Lower leg skin (tissue), 4 donors: ENCODE measurements around the gene MISP. TPM values are rescaled to one million over a fixed set of nuclear protein-coding genes. Genes with fewer than 3 reads are reported as not detected.

Experiments used
- DNase-seq, 2 donors: peaks; one replicate each; pipeline ENCODE4 v3.0.0-alpha.2; 2019; ENCODE audit warnings: low spot score in 2 of 2
- H3K4me3 ChIP-seq: fragments of 200-600 bp; sonication (generic); 2 replicates; pipeline ENCODE4 v1.5.1; 2017; ENCODE audit warnings: mild to moderate bottlenecking, low read depth; ENCODE audit not compliant: poor library complexity, severe bottlenecking
- POLR2A ChIP-seq, 2 donors: fragments of 450-650 bp; IDR thresholded peaks; one replicate each; pipeline ENCODE4 v1.6.1; 2016 to 2017; ENCODE audit warnings: antibody characterized with exemption in 2 of 2, mild to moderate bottlenecking in 1 of 2, moderate library complexity in 1 of 2
- WGBS, 2 donors: methylation state at CpG; one replicate each; pipeline ENCODE4 v1.1.5; 2018; 5-methylcytosine and 5-hydroxymethylcytosine counted together
- intact Hi-C: fragments of 100-400 bp; cut with DNase I; formaldehyde crosslinking; loops from one replicate; pipeline ENCODE4 v1.15.0; 2023; ENCODE audit warnings: low total_unique reads
- total RNA-seq, 4 donors: library from RNA; depleted of rRNA; stranded (reverse); fragments of >200 nt; gene quantifications; one replicate each; pipeline ENCODE4 v1.1.0, GENCODE V29; 2016
- TF ChIP-seq, protein P1 (sequence below), 3 donors: fragments of 450-650 bp; IDR thresholded peaks; one replicate each; pipeline ENCODE4 v1.5.1; 2016; ENCODE audit warnings: antibody characterized with exemption in 3 of 3, mild to moderate bottlenecking in 3 of 3, moderate library complexity in 2 of 3

Gene MISP
- total RNA-seq, 4 donors from 2014 or later, result 0.08 to 2.8 (median 0.92) TPM

DNA sequence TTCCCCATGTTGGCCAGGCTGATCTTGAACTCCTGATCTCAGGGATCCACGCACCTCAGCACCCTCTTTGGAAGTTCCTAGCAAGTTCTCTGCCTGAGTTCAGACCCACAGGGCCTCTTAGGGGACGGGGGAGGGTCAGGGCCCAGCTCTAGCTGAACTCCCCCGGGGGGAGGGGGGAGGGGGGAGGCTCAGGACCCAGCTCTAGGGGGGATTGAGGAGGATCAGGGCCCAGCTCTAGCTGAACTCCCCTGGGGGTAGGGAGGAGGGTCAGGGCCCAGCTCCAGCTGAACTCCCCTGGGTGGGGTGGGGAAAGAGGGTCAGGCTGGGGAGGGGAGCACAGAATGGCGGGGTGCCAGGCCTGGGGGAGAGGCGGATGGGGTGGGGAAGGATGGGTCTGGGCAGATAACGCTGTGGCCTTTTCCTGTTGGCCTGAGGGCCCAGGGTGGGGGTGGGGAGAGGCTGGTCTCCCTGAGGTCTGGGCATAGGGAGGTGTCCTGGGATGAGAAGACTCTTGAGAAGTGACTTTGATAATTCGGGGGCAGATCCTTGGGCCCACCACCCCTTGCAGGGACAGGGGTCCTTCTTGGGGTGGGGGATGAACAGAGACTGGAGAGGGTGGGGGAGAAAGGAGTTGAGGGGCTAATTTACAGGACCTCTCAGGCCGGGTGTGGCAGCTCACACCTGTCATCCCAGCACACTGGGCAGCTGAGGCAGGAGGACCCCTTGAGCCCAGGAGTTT is 40.8 kb downstream of the MISP start:
- TF ChIP-seq, protein P1, sequence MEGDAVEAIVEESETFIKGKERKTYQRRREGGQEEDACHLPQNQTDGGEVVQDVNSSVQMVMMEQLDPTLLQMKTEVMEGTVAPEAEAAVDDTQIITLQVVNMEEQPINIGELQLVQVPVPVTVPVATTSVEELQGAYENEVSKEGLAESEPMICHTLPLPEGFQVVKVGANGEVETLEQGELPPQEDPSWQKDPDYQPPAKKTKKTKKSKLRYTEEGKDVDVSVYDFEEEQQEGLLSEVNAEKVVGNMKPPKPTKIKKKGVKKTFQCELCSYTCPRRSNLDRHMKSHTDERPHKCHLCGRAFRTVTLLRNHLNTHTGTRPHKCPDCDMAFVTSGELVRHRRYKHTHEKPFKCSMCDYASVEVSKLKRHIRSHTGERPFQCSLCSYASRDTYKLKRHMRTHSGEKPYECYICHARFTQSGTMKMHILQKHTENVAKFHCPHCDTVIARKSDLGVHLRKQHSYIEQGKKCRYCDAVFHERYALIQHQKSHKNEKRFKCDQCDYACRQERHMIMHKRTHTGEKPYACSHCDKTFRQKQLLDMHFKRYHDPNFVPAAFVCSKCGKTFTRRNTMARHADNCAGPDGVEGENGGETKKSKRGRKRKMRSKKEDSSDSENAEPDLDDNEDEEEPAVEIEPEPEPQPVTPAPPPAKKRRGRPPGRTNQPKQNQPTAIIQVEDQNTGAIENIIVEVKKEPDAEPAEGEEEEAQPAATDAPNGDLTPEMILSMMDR (IDR thresholded peaks at IDR 0.05), result no peak
- no peak for TF ChIP-seq POLR2A (IDR thresholded peaks at IDR 0.05)
- no peak for DNase-seq
- H3K4me3 ChIP-seq, result no peak overlapping the region
- 44 to 53% methylated on average over 8 of the region's 8 CpGs for WGBS, 2 donors
- intact Hi-C loops, result no loop called here

DNA sequence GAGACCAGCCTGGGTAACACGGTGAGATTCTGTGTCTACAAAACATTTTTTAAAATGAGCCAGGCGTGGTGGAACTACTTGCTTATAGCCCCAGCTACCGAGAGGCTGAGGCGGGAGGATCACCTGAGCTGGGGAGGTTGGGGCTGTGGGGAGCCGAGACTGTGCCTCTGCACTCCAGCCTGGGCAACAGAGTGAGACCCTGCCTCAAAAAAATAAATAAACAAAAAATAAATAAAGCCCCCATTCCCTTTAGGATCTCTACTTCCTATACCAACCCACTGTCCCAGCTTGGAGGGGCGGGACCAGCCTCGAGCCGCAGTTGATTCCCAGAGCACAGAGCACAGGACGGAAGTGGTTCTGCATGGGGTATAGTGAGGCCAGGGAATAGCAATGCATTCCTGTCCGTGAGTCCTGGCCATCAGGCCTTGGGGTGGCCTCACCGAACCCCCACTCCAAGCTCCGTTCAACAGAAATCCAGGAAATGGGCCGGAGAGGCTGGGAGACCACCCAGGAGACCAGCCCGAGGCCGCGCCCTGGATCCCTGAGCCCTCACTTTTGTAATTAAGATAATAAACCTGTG is 41.5 kb downstream of the MISP start:
- no peak overlapping the region for H3K4me3 ChIP-seq
- 72 to 77% methylated on average over 16 of the region's 16 CpGs for WGBS, 2 donors
- intact Hi-C loops, result no loop called here
- DNase-seq, result no peak
- no peak for TF ChIP-seq POLR2A (IDR thresholded peaks at IDR 0.05)
- TF ChIP-seq, protein P1 (IDR thresholded peaks at IDR 0.05), result no peak

DNA sequence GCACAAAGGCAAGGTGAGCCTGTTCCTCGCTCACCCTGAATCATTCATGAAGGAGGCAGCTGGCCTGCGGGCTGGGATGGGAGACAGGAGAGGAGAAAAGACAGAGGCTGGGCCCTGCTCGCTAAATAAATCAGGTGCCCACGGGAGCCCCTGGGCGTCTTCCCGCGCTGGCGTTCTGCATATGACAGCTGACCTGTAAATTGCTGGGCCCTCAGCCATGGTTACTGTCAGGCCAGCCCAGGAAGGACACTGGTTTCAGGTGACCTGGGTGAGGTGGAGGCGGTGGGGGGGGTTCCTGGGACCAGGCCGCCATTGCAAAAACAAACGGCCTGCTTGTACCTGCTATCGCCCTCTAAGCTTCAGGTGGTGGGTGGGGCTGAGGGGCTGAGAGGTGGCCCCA is 42.9 kb downstream of the MISP start:
- DNase-seq, result no peak
- WGBS, 2 donors, result 93 to 97% methylated on average over 12 of the region's 12 CpGs
- TF ChIP-seq, protein P1 (IDR thresholded peaks at IDR 0.05), result no peak
- no peak for TF ChIP-seq POLR2A (IDR thresholded peaks at IDR 0.05)

DNA sequence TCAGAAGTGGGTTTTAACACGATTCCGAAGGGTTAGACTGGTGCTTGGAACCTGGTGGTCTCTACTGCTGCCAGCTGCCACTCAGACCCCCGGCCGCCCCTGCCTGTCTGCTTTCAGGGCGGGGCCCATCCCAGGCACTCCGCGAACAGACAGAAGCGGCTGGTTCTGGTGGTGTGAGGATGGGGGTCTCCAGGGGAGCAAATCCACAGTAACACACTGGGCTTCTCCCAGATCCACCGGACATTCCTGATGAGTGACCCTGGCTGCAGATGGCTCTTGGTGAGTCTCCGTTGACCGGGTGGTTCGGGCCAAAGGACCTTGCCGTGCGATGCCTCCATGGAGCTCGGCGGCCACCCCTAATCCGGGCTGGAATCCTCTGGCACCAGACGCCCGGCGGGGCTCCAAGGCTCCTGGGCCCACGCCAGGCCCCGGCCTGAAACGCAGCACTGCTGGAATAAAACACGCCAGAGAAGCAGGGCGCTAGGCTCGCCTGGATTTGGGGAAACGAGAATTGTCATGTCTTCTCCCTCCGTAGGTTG is 44.2 kb downstream of the MISP start:
- TF ChIP-seq, protein P1 (IDR thresholded peaks at IDR 0.05), result no peak
- TF ChIP-seq POLR2A (IDR thresholded peaks at IDR 0.05), result no peak
- intact Hi-C loops, result no loop called here
- DNase-seq, result no peak
- H3K4me3 ChIP-seq, result no peak overlapping the region
- WGBS, 2 donors, result 58 to 79% methylated on average over 20 to 28 of the region's 28 CpGs

More for the DNA sequence above, 42.9 kb downstream of the MISP start:
- intact Hi-C loops, result no loop called here
- H3K4me3 ChIP-seq, result no peak overlapping the region

DNA sequence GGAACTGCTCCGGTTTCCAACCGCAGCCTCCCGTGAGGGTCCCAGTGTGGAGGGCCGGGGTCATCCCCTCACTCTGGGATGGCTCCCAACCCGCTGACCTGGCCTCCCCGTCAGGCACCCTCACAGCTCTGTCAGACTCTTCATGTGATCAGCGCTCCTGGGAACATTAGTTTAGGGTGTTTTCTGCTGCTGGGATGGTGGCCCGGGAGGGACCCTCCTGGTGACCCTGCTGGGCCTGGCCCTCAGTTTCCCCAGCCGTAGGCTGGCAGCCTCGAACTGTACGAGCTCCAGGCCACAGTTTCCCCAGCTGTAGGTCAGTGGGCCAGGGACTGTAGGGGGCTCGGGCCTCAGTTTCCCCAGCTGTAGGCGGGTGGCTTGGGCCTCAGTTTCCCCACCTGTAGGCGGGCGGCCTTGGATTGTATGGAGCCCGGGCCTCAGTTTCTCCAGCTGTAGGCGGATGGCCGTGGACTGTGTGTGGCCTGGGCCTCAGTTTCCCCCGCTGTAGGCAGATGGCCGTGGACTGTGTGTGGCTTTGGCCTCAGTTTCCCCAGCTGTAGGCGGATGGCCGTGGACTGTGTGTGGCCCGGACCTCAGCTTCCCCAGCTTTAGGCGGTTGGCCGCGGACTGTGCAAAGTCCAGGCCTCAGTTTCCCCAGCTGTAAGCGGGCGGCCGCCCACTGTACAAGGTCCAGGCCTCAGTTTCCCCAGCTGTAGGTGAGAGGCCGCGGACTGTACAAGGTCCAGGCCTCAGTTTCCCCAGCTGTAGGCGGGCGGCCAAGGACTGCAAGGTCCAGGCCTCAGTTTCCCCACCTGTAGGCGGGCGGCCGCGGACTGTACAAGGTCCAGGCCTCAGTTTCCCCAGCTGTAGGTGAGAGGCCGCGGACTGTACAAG is 45.0 kb downstream of the MISP start:
- TF ChIP-seq, protein P1 (IDR thresholded peaks at IDR 0.05), result no peak
- TF ChIP-seq POLR2A (IDR thresholded peaks at IDR 0.05), result no peak
- H3K4me3 ChIP-seq, result peak overlapping the region; percentile 53
- intact Hi-C loops, result no loop called here
- 80% methylated on average over 34 to 36 of the region's 39 CpGs for WGBS, 2 donors
- DNase-seq, result no peak
